ENCODE data around the gene B3GNT7. TPM values are rescaled to one million over a fixed set of nuclear protein-coding genes. Genes with fewer than 3 reads are reported as not detected.
"Not testable (repeated sequence)": the region's sequence is repeated elsewhere in the genome, so short reads cannot be mapped to it uniquely, and the experiment has no call there.

The B3GNT7 gene
- total RNA-seq, 1 donor from 2014 or later: 3.9 TPM

- no peak for DNase-seq (ENCODE audit: low spot score)
Observed at GRCh38 chr2:231423176-231423575, 27.7 kb downstream of the B3GNT7 start.

DNA sequence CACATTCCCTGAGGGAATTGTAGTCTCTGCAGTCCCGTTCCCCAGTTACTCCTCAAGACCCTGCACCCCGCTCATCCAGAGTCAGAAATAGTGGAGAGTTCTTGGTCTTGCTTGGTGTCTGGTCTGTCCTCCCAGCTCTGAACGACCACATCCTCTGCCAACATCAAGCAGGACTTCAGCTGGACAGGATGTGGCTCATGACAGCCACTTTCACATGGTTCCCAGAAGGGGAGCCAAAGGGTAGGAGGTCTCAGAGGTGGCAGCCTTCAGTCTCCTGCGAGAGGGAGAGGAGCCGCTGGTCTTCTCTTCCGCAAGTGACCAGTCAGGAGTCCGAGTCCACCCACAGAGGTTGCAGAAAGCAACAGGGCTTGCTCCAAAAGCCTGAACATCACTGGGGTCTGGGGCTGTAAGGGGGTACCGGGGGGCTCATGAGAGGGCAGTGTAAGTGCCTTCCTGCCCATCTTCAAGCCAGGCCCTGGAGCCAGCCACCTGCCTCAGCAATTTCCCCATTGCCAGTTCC is 29.8 kb downstream of the B3GNT7 start:
- no peak for DNase-seq (ENCODE audit: low spot score)

- no peak for DNase-seq (ENCODE audit: low spot score)
Observed at GRCh38 chr2:231425811-231426703, 30.5 kb downstream of the B3GNT7 start.

DNA sequence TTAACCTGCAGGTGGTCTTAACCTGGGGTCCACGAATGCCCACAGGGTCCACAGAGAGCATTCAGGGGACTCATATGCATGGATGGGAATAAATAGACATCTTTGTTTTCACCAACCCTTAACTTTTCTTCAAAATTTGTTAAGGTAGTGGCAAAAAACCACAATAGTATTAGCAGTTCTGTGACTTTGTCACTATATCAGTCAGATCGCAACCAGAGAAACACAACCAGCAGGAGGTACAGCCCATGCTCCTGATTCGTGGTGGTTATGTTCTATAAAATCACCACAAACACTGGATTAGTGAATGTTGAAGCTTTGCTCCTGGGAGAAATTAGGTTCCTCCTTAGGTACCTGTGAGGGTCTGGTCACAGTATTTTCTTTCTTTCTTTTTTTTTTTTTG is 31.6 kb downstream of the B3GNT7 start:
- DNase-seq (ENCODE audit: low spot score): no peak

DNA sequence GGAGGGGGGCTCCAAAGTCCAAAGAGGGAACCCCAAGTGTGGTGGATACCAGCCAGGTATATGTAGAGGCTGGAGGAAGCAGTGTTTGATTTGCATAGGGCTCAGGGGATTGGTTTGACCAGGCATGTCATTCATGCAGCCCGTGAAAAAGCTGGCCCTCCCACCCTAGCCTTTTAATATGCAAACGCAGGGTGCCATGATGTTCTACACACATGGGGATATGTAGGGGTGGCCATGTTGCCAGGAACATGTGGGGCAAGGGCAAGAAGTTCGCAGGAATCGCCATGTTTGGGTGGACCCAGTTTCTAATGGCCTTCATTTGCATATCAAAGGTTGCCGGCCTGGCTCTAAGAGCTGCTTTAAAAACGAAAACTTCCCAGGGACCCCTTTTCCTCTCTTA is 33.6 kb downstream of the B3GNT7 start:
- DNase-seq (ENCODE audit: low spot score): no peak

GRCh38 chr2:231429901-231430300 is 34.4 kb downstream of the B3GNT7 start:
- no peak for DNase-seq (ENCODE audit: low spot score)

DNA sequence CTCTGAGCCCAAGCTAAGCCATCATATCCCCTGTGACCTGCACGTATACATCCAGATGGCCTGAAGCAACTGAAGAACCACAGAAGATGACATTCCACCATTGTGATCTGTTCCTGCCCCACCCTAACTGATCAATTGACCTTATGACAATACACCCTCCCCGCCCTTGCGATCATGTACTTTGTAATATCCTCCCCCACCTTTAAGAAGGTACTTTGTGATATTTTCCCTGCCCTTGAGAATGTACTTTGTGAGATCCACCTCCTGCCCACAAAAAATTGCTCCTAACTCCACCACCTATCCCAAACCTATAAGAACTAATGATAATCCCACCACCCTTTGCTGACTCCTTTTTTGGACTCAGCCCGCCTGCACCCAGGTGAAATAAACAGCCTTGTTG is 34.9 kb downstream of the B3GNT7 start:
- not testable (repeated sequence) for DNase-seq (ENCODE audit: low spot score)

GRCh38 chr2:231431606-231432005 is 36.1 kb downstream of the B3GNT7 start:
- DNase-seq (ENCODE audit: low spot score): no peak

- DNase-seq (ENCODE audit: low spot score): no peak
Observed at GRCh38 chr2:231433990-231434389, 38.5 kb downstream of the B3GNT7 start.

GRCh38 chr2:231436957-231437356 is 41.4 kb downstream of the B3GNT7 start:
- peak; percentile 68 for DNase-seq (ENCODE audit: low spot score)

- DNase-seq (ENCODE audit: low spot score): no peak
Observed at GRCh38 chr2:231449503-231450054, 54.1 kb downstream of the B3GNT7 start.

DNA sequence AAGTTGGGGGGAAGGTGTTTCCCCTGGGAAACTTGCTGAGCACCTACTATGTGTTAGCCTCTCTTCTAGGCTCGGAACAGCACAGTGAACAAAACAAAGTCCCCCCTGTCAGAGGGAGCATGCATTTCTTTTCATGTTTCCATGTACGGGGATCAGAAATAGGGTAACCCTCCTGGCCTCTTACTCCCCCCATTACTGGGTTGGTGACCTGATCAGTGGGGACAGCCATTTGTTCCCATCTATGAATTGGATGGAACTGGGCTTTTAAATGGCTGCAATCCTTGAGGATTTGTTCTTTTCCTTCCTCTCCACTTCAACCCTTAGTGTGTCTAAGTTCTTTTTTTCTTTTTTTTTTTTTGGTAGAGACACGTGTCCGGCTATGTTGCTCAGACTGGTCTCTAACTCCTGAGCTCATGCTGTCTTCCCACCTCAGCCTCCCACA is 55.1 kb downstream of the B3GNT7 start:
- no peak for DNase-seq (ENCODE audit: low spot score)

Small RNAs within 50 kb of the gene (microRNA-seq; reads per million reads assigned to microRNA genes)
- not detected for gene MIR4777 (ENCODE audit: borderline number of aligned reads)

Other genes starting within 250 kb of the B3GNT7 start
- gene ARMC9, start 197.1 kb upstream of the B3GNT7 start, total RNA-seq: 11.8 TPM
- gene NCL, start 68.8 kb downstream of the B3GNT7 start, total RNA-seq: 512 TPM
- 1.4 TPM for gene NMUR1, start 134.7 kb downstream of the B3GNT7 start, total RNA-seq
- not detected for gene TEX44, start 197.2 kb downstream of the B3GNT7 start, total RNA-seq